Tibial artery (tissue), 4 donors: ENCODE results near the gene ANKRD11.

Experiments used
- DNase-seq, 2 donors: peaks; one replicate each; pipeline ENCODE4 v3.0.0-alpha.2; 2019
- H3K27ac ChIP-seq, 2 donors: fragments of 200-600 bp; sonication (generic) in 1 of 2; 1 replicate in 1 of 2; 2 replicates in 1 of 2; pipeline ENCODE4 v1.5.1; 2018 to 2019; ENCODE audit warnings: mild to moderate bottlenecking in 1 of 2
- H3K27me3 ChIP-seq, 2 donors: fragments of 200-600 bp; sonication (generic) in 1 of 2; one replicate each; pipeline versions ENCODE4 v1.5.1 to v1.6.0; 2016 to 2019
- H3K36me3 ChIP-seq, 3 donors: fragments of 200-600 bp; sonication (generic) in 2 of 3; one replicate each; pipeline ENCODE4 v1.5.1; 2016 to 2019; ENCODE audit warnings: mild to moderate bottlenecking in 2 of 3
- H3K4me1 ChIP-seq, 4 donors: fragments of 200-600 bp; sonication (generic) in 2 of 4; 1 replicate in 3 of 4; 2 replicates in 1 of 4; pipeline ENCODE4 v1.5.1; 2016 to 2019
- H3K4me3 ChIP-seq, 2 donors: fragments of 200-600 bp; sonication (generic) in 1 of 2; 1 replicate in 1 of 2; 2 replicates in 1 of 2; pipeline ENCODE4 v1.5.1; 2018 to 2019; ENCODE audit warnings: mild to moderate bottlenecking in 2 of 2
- H3K9me3 ChIP-seq, 3 donors: fragments of 200-600 bp; sonication (generic) in 1 of 3; one replicate each; pipeline ENCODE4 v1.5.1; 2016 to 2019
- intact Hi-C: fragments of 100-400 bp; cut with DNase I; formaldehyde crosslinking; loops from one replicate; pipeline ENCODE4 v1.15.0; 2023; ENCODE audit warnings: low total_unique reads
- TF ChIP-seq, protein P1 (sequence below), 2 experiments: fragments of 200-600 bp in 1 of 2; fragments of 450-650 bp in 1 of 2; IDR thresholded peaks; one replicate each; pipeline ENCODE4 v1.5.1; 2017 to 2019; ENCODE audit warnings: antibody characterized with exemption in 2 of 2, mild to moderate bottlenecking in 1 of 2, moderate library complexity in 1 of 2

Gene ANKRD11

DNA sequence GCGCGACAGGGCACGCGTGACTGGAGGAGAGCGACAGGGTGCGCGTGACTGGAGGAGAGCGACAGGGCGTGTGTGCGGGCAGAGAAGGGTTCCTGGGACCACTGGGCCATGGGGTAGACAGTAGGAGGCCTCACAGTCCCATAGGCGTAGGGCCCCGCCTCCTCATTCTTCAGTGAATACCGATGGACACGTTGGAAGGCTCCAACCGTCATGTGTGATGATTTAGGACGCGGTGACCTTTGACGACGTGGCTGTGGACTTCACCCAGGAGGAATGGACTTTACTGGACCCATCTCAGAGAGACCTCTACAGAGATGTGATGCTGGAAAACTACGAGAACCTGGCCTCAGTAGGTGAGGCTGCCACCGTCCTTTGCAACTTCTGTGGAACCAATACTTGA, 267.4 kb downstream of the ANKRD11 start:
- TF ChIP-seq, protein P1, sequence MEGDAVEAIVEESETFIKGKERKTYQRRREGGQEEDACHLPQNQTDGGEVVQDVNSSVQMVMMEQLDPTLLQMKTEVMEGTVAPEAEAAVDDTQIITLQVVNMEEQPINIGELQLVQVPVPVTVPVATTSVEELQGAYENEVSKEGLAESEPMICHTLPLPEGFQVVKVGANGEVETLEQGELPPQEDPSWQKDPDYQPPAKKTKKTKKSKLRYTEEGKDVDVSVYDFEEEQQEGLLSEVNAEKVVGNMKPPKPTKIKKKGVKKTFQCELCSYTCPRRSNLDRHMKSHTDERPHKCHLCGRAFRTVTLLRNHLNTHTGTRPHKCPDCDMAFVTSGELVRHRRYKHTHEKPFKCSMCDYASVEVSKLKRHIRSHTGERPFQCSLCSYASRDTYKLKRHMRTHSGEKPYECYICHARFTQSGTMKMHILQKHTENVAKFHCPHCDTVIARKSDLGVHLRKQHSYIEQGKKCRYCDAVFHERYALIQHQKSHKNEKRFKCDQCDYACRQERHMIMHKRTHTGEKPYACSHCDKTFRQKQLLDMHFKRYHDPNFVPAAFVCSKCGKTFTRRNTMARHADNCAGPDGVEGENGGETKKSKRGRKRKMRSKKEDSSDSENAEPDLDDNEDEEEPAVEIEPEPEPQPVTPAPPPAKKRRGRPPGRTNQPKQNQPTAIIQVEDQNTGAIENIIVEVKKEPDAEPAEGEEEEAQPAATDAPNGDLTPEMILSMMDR (IDR thresholded peaks at IDR 0.05) = no peak
- Histone ChIP-seq H3K4me3 (no peak overlapping the region), H3K27me3 (no peaks in the 10 kb centered on the region), H3K4me1 (peaks cover 0 to 14% (median 9%) of the 10 kb centered on the region in 4 donors), H3K36me3 (peaks cover 56 to 74% (median 60%) of the 10 kb centered on the region in 3 donors), H3K27ac (no peak overlapping the region), H3K9me3 (no peaks in the 10 kb centered on the region)
- intact Hi-C loops = loop anchor here (10.0 kb wide), 1 partner anchor 358 kb away; the partner anchor contains the start of gene PABPN1L
- no peak for DNase-seq

- Histone ChIP-seq H3K27ac (no peak overlapping the region), H3K9me3 (no peaks in the 10 kb centered on the region), H3K4me3 (no peak overlapping the region), H3K4me1 (peaks cover 0 to 15% (median 9%) of the 10 kb centered on the region in 4 donors), H3K36me3 (peaks cover 43 to 61% (median 47%) of the 10 kb centered on the region in 3 donors), H3K27me3 (no peaks in the 10 kb centered on the region)
- intact Hi-C loops = loop anchor here (10.0 kb wide), 1 partner anchor 357 kb away; the partner anchor contains the start of gene PABPN1L
- TF ChIP-seq, protein P1 (IDR thresholded peaks at IDR 0.05) = no peak
- no peak for DNase-seq
Measured at GRCh38 chr16:89221604-89222003, 268.8 kb downstream of the ANKRD11 start.

GRCh38 chr16:89219365-89219764, 271.0 kb downstream of the ANKRD11 start:
- H3K9me3 ChIP-seq = no peaks in the 10 kb centered on the region
- H3K36me3 ChIP-seq = peaks cover 24 to 45% (median 31%) of the 10 kb centered on the region in 3 donors
- no peak for DNase-seq
- no peaks in the 10 kb centered on the region for H3K27me3 ChIP-seq
- TF ChIP-seq, protein P1 (IDR thresholded peaks at IDR 0.05) = no peak
- H3K4me3 ChIP-seq = no peak overlapping the region
- intact Hi-C loops = loop anchor here (5.0 to 10.0 kb wide), 2 partner anchors 275 to 482 kb away; no protein-coding TSS in a partner anchor
- H3K4me1 ChIP-seq = peaks cover 0 to 28% (median 19%) of the 10 kb centered on the region in 4 donors
- no peak overlapping the region for H3K27ac ChIP-seq
